ENCODE data around the gene DGKH.

- TF ChIP-seq CTCF (conservative IDR thresholded peaks at IDR 0.05 in 1 of 2, IDR thresholded peaks at IDR 0.05 in 1 of 2; ENCODE audit: low read depth in 1 of 2, low read length in 2 of 2) (no peak), EZH2 (IDR thresholded peaks at IDR 0.05; ENCODE audit: low read length, missing control alignments) (no peak)
Measured at GRCh38 chr13:42152495-42152894, 104.0 kb downstream of the DGKH start.

Measured in fibroblast of lung (primary cell).